ENCODE data around the gene LEUTX.
"Not testable (repeated sequence)": the region's sequence is repeated elsewhere in the genome, so short reads cannot be mapped to it uniquely, and the experiment has no call there.

LEUTX gene

DNA sequence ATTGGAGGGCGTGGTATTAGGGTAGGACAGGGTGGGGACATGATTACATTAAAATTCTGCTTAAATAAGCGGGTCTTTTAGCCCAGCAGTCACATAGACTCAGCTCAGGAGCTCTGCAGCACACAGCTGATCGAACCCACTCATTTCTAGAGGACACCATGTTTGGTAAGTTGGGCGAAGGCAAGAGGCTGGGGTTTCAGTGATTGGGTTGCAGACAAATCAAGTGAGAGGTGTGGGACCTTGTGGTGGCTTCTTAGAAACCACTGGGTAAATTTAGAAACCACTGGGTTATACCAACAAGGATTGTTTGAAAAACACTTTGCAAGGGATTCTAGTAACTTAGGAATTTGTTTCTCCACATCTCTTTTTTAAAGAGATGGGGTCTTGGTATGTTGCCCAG lies at the start of gene LEUTX:
Gene LEUTX (plus strand): TSS at position 92 of the 400 bp plus-strand sequence. CDS start 67 bp downstream, at position 159.
- DNase-seq, result no peak

DNA sequence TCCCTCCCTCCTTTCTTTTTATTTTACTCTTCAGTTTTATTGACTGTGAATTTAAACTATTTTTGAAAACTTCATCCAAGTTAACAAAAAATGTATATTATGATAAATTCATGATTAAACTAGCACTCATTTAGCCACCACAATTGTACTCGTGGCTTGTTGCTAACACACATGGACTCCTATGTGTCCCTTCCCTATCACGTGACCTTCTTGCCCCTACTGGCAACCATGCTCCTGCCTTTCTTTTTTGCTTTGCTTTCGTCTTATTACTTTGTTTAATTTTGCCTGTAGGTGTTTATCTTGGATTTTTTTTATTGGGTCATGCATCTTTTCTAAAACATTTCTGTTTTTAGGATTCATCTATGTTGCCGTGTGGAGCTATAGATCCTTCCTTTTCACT lies 49.1 kb upstream of the LEUTX start:
- no peak for DNase-seq

DNA sequence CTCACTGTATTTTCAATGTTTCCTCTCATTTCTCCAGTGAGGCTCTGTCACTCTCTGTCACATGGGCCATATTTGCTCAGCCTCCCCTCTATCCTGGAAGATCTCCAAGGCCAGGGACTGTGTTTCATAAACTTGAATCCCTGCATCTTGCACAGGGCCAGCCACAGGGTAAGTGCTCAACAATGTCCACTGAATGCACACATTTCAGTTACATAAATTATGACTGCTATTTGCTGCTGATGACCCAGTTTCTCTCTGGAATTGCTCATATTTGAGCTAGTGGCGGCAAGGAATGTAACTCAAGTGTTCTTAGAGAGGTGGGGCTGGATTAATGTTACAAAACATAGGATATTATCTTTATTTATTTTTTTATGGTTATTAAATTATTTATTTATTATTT lies 47.0 kb upstream of the LEUTX start:
- no peak for DNase-seq

DNA sequence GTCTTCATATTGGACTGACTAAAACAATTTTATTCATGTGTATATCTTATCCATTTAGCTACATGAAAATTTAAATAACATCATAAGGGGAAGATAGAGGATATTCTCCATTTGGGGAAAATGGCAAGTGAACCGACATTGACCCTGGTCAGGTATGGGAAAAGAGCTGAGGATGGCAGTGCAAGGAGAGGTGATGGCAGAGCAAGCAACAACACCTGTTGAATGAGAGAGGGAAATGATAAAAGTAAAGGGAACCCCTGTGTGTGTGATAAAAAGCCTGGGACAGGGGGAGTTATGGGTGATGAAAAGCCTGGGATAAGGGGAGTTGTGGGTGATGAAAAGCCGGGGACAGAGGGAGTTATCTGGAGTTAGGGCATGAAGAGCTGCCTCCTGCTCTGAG lies 44.8 kb upstream of the LEUTX start:
- no peak for DNase-seq

- no peak for DNase-seq
Measured at GRCh38 chr19:39735688-39736087, 43.0 kb upstream of the LEUTX start.

DNA sequence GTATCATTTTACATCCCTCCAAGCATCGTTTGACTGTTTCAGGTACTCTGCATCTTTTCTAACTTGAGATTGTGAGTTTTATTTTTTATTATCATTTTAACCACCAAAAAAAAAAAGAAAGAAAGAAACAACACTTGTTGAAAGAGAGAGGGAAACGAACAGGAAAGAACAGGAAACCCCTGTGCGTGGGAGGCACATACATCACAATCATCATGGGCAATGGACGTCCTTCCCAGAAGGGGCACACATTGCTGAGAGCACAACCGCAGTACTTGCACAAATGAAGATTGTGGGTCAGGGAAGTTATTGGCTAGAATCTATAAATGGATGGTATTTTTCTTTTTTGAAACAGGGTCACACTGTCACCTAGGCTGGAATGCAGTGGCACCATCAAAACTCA lies 42.6 kb upstream of the LEUTX start:
- DNase-seq, result no peak

DNA sequence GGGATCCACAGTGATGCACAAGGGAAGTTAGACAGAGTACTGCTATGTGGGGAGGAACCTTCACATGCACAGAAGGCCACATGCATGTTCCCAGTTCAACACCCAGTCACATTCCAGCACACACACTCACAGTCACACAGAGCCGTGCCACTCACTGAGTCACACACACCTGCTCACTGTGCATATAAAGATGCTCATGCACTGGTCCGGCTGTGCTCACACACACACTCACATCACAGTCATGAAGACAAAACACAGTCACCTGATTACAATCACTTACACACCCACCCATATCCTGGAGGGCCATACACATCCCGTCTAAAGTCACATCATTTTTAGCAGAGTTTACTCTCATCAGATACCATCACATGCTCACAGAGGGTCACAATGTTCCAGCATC lies 41.3 kb upstream of the LEUTX start:
- DNase-seq, result no peak

DNA sequence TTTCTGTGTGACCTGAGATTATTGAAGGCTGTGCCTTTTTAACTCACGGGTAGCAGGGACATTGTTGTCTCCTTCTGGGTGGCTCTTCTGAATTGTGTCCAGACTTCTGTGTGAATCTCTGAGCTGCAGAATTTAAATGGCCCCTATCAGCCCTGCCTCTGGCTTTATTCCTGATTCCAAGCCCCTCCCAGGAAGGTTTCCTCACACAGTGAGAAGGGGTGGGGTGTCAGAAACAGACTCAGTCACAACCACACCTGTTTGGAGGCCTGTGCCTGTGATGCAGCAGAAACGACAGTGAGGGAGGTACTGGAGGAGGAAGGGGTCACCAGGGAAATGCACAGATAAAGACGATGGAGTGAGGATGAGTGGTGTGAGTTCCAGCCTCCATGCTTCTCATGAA lies 40.8 kb upstream of the LEUTX start, which contains the start of gene CLC:
Gene CLC (minus strand): TSS at position 139 of the 400 bp plus-strand sequence. CDS start 77 bp downstream, at position 62.
- no peak for DNase-seq

- DNase-seq, result no peak
Measured at GRCh38 chr19:39738814-39739213, 39.8 kb upstream of the LEUTX start.

DNA sequence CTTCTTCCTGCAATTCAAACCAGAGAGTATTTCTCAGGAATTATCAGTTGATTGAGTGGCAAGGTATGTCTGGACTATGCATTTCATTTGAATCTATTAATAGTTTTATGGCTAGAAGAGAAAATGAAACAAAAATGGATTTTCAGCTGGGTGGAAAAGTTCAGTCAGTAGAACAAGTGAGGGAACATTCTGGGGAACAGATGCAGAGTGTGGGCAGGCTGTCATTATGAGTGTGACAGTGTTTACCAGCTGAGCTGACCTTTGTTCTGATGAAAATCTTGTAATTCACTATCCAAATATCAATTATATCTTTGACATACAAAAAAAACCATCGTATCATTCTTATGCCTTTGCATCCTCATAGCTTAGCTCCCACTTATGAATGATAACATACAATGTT lies 38.3 kb upstream of the LEUTX start:
- DNase-seq, result no peak

DNA sequence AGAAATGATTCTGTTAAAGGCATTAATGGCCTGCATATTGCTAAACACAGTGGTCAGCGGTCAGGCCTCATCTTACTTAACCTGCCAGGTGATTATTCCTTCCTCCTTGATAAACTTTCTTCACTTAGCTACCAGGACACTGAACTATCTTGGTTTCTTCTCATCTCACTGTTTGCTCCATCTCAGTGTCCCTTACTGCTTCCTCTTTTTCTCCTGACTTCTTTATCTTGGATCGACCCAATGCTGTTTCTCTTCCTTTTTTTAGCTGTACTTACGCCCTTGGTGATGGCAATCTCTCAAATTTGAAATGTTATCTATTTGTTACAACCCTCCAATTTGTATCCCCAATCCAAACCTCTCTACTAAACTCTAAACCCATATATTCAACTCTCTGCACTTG lies 33.0 kb upstream of the LEUTX start:
- no peak for DNase-seq

GRCh38 chr19:39746836-39747529 lies 31.7 kb upstream of the LEUTX start:
- DNase-seq, result no peak

- DNase-seq, result no peak
Measured at GRCh38 chr19:39749981-39750380, 28.7 kb upstream of the LEUTX start.

DNA sequence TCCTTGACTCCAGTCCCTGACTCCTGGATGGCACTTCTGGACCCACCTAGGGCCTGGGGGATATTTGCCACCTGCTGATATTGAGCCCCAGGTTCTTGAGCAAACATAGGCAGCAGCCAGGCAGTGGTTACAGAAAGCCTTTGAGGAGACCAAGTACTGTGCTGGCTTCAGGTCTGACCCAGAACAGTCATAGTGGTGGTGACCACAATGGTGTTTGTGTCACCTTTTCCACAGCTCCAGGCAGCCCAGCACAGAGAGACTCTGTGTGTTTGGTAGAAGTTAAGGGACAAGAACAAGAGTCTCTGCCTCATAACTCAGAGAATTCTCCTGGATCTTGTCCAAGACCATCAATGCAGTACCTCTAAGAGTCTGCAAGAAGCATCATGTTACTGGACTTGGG lies 26.3 kb upstream of the LEUTX start:
- DNase-seq, result no peak

DNA sequence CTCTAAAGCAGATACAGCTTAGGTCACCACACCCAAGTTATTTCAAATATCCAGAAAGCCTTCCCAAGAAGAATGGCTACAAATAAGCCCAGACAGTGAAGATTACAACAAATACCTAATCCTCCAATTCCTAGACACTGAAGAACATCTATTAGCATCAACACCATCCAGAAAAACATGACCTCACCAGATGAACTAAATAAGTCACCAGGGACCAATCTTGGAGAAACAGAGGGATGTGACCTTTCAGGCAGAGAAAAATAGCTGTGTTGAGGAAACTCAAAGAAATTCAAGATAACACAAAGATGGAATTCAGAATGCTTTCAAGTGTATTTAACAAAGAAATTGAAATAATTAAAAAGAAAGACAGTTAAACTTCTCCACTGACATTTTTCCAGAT lies 25.9 kb upstream of the LEUTX start:
- DNase-seq, result no peak

- no peak for DNase-seq
Measured at GRCh38 chr19:39754544-39754943, 24.1 kb upstream of the LEUTX start.

- no peak for DNase-seq
Measured at GRCh38 chr19:39754971-39755370, 23.7 kb upstream of the LEUTX start.

DNA sequence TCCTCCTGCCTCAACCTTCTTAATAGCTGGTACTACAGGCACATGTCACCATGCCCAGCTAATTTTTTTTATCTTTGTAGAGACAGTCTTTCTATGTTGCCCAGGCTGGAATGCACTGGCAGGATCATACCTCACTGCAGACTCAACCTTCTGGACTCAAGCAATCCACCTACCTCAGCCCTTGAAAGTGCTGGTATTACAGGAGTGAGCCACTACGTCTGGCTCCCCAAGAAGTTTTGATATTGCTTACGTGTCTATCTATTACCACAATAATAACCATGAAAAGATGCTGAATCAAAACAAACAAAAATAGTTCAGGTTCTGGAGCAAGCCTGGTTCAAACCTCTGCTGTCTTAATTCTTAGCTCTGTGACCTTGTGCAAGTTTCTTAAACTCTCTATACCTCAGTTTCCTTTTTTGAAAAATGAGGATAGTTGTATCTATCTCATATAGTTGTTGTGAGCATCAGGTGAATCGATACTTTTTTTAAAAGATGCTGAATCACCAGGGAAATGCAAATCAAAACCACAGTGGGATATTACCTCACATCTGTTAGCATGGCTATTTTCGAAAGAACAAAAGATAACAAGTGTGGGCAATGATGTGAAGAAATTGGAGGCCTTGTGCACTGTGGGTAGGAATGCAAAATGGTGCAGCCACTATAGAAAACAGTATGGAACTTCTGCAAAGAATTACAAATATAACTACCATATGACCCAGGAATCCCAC lies 19.0 kb upstream of the LEUTX start:
- no peak for DNase-seq

DNA sequence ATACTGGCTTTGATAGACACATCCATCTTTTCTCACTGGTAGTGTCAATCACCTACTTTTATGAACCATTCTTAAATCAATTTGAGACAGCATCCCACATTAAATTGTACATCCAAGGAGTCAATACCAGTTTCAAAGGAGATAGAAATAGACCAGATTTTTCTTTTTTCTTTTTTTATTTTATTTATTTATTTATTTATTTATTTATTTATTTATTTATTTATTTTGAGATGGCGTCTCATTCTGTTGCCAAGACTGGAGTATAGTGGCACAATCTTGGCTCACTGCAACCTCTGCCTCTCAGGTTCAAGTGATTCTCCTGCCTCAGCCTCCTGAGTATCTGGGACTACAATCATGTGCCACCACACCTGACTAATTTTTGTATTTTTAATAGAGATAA lies 16.8 kb upstream of the LEUTX start:
- DNase-seq, result not testable (repeated sequence)

- DNase-seq, result no peak
Measured at GRCh38 chr19:39765091-39766076, 13.3 kb upstream of the LEUTX start.

DNA sequence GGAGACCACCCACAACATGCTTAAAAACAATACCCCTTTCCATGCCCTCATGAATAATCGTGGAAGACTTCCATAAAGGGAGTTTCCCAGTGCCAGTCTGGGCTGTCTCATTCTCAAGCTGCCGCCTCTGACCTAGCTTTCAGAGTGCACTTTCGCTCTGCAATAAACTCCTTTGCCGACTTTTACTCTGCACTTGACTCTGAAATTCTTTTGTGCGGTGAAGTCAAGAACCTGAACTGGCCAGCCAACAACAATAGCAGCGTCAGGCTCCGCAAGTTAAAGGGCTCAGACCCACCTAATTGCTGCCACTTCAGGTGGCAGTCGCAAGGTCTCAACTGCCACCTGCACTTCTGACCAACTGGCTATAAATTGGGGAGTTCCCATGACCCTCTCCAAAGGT lies 10.3 kb upstream of the LEUTX start:
- DNase-seq, result no peak

DNA sequence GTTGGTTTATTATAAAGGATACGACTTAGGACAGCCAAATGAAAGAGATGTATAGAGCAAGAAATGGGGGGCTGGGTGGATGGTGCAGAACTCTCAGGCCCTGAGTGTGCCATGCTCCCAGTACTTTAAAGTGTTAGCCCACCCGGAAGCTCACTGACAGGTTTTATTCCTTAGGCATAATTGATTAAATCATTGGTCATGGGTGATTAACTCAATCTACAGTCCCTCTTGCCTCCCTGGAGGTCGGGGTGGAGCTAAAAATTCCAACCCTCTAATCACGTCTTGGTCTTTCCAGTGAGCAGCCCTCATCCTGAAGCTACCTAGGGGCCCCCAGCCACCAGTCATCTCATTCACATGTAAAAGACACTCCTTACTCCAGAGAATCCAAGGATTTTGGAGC lies 9.9 kb upstream of the LEUTX start:
- no peak for DNase-seq

DNA sequence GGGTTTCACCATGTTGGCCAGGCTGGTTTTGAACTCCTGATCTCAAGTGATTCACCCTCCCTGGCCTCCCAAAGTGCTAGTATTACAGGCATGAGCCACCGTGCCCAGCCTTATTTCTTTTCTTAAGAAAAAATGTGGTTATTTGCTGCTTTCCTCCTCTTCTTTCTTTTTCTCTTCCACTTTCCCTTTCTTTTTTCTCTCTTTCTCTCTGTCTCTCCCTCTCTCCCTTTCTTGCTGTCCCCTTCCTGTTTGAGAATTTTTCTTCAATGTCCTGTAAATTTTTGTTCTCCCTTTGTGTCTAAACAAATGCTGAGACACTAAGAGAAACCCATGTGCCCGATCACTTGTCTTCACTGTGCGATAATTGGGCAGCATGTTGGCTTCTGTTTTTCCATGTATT lies 2.2 kb downstream of the LEUTX start:
- DNase-seq, result no peak

Data from DMS 273 treated with DMSO at 0.1 percent for 48 hours (cell line).